ENCODE measurements around the gene SERPINB6.
"Not testable (repeated sequence)": the region's sequence is repeated elsewhere in the genome, so short reads cannot be mapped to it uniquely, and the experiment has no call there.

Gene SERPINB6

GRCh38 chr6:2971420-2972218 is at the start of gene SERPINB6:
Gene SERPINB6, minus strand, starts transcription at chr6:2971567. Its CDS starts 12,235 bp downstream, at chr6:2959332.
- in situ Hi-C loops (cut with MboI; ENCODE audit: low pct_unique_long_range_greater_than_20kb, low sequenced_read_pairs) = no loop called here
- peak; percentile 63 for DNase-seq

DNA sequence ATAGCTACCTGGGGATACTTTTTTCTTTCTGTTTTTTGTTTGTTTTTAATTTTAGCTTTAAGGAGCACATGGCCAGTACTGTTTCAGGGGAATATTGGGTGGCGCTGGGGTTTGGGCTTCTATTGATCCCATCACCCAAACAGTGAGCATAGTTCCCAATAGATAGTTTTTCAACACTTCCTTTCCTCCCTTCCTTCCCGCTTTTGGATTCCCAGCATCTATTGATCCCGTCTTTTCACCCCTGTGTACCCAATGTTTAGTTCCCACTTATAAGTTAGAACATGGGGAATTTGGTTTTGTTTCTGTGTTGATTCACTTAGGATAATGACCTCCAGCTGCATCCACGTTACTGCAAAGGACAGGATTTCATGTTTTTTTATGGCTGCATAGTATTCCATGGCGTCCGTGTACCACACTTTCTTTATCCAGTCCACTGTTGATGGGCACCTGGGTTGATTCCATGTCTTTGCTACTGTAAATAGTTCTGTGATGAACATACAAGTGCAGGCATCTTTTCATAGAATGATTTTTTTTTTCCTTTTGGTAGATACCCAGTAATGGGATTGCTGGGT is 48.5 kb upstream of the SERPINB6 start:
- no peak for DNase-seq

DNA sequence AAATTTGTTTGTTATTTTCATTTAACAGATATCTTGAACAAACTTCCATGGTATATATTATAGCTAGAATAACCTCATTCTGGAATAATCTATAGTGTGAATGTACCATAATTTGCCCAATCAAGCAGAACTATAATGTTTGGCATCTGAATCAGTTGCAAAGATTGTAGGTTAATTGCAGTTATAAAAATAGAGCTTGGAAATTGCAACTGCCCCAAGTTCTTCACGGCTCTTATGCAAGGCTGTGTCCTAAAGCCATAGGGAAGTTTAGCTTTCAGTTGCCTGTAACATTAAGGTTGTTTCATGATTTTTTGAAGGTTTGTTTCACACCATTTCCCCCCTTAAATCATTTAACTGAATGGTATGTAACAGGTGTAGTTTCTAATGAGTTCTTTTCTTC is 47.7 kb upstream of the SERPINB6 start:
- in situ Hi-C loops (cut with MboI; ENCODE audit: low pct_unique_long_range_greater_than_20kb, low sequenced_read_pairs) = no loop called here
- DNase-seq = no peak

More for the DNA sequence above, 48.5 kb upstream of the SERPINB6 start:
- in situ Hi-C loops (cut with MboI; ENCODE audit: low pct_unique_long_range_greater_than_20kb, low sequenced_read_pairs) = no loop called here

- no peak for DNase-seq
- in situ Hi-C loops (cut with MboI; ENCODE audit: low pct_unique_long_range_greater_than_20kb, low sequenced_read_pairs) = no loop called here
These were observed 45.9 kb upstream of the SERPINB6 start for GRCh38 chr6:3017304-3017703.

GRCh38 chr6:3016473-3017280 is 45.3 kb upstream of the SERPINB6 start:
- no peak for DNase-seq
- in situ Hi-C loops (cut with MboI; ENCODE audit: low pct_unique_long_range_greater_than_20kb, low sequenced_read_pairs) = no loop called here

DNA sequence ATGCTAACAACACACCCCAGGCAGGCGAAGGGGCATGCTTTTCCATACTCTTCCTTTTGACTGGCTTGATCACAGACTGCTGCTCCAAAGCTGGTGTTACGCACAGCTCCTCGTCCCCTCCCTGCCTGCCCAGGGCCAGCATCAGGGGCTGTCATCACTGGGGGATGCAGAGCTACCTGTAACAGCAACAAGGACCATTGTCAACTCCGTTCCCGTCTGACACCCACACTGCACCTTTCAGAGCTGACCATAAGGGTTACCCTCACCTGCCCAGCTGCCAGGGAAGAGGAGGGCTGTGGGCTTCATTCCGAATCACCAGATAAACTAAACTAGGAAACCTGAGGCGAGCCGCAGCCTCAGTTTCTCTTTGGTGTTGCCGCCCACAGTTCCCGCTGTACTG is 43.8 kb upstream of the SERPINB6 start:
- no peak for DNase-seq
- in situ Hi-C loops (cut with MboI; ENCODE audit: low pct_unique_long_range_greater_than_20kb, low sequenced_read_pairs) = no loop called here

DNA sequence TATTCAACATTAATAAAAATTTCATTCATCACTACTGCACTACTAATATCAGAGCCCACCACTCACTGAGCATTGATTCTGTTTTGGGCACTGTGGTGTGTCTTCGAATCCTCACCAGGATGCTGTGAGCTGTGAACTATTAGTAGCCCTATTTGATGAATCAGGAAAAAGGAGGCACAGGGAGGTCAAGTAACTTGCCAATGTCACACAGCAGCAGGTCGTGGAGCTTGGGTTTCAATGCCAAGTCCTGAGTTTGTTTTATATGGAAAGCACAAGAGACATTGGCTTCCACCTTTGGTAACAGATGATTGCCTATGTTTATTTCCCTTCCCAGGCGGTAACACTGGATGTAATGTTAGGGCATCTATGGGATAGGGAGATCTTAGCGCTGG is 43.3 kb upstream of the SERPINB6 start:
- in situ Hi-C loops (cut with MboI; ENCODE audit: low pct_unique_long_range_greater_than_20kb, low sequenced_read_pairs) = no loop called here
- no peak for DNase-seq

DNA sequence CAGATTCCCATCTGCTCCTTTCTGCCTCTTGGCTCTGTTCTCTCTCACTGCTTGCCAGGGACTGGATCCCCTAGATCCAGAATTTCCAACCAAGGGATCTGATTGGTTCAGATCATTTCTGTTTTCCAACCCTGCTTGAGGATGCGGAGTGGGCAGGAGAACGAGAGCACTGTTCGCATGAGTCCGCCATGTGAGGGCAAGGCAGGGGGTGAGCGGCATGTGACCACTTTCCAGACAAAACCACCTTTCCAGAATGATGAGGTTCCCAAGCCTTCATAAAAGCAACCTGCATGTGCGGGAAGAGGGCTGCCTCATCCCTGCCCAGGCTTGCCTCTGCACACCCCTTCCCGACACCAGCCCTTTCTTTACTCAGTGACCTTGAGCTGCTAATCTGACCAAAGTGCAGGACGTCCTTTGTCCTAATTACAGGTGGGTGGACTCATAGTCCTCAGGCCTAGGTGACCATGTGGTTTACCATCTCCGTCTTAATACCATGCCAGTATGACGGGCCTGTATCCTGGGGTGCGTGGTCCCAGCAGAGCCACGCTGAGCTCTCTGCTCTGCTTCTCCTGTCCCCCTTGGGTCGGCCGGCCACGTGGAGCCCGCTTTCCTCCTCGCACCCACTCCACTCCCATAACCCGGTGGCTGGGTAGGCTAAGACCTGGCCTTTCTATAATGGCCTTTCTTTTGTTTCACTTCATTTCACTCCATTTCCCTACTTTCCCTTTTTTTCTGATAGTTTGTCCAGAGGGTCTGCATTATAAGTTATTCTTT is 42.7 kb upstream of the SERPINB6 start:
- in situ Hi-C loops (cut with MboI; ENCODE audit: low pct_unique_long_range_greater_than_20kb, low sequenced_read_pairs) = no loop called here
- no peak for DNase-seq

DNA sequence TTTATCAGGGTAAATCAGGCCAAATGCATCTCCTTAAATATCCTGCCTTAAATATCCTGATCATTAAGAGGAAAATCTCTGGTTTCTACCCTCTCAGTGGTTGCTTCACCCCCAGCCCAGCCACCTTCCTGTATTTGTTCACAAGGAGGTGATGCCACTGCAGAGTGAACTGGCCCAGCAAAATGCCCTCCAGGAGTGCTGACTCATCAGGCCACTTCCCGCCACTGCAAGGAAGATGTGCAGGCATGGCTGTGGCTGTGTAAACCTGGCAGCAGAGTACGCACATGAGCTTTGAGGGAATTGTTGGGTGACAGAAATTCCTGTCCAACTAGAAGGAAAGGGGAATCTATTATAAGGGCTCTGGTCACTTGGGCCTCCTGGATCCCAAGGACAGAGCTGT is 42.1 kb upstream of the SERPINB6 start:
- in situ Hi-C loops (cut with MboI; ENCODE audit: low pct_unique_long_range_greater_than_20kb, low sequenced_read_pairs) = no loop called here
- peak; percentile 35 for DNase-seq

- DNase-seq = no peak
- in situ Hi-C loops (cut with MboI; ENCODE audit: low pct_unique_long_range_greater_than_20kb, low sequenced_read_pairs) = no loop called here
These were observed 40.2 kb upstream of the SERPINB6 start for GRCh38 chr6:3011592-3011991.

GRCh38 chr6:3011158-3011557 is 39.8 kb upstream of the SERPINB6 start:
- no peak for DNase-seq
- in situ Hi-C loops (cut with MboI; ENCODE audit: low pct_unique_long_range_greater_than_20kb, low sequenced_read_pairs) = no loop called here

DNA sequence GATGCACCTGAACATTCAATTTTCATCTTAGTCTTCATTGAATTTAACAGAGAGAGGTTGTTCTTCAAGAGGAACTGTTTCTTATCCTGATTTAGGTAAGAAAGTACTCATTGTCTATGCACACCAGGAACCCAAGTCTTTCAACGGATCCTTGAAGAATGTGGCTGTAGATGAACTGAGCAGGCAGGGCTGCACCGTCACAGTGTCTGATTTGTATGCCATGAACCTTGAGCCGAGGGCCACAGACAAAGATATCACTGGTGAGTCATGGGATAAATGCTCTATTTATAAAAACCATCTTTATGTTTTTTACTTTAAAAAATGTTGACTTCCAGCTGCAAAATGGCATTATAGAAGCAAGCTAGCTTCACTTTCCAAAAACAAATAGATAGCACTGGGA is 38.6 kb upstream of the SERPINB6 start:
- DNase-seq = no peak
- in situ Hi-C loops (cut with MboI; ENCODE audit: low pct_unique_long_range_greater_than_20kb, low sequenced_read_pairs) = no loop called here

GRCh38 chr6:3008712-3009265 is 37.4 kb upstream of the SERPINB6 start:
- DNase-seq; in situ Hi-C loops (cut with MboI; ENCODE audit: low pct_unique_long_range_greater_than_20kb, low sequenced_read_pairs): not testable (repeated sequence)

DNA sequence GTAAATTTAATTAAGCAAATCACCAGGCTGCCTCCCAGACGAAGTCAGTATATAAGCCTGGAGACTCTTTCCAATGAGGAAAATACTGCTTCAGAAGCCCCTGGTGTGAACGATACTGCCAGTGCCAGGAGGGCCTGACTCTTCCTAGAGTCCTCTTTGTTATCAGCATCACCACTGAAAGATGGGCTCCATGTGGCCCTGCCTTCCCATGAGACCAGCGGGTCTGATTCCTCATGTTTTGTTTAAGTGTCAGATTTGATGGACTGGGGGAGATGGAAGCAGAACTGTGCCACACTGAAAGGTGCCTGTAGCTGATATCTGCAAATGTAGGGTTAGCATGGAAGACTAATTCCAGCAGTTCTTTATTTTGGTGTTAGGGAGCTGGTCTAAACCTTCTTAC is 36.2 kb upstream of the SERPINB6 start:
- DNase-seq = no peak
- in situ Hi-C loops (cut with MboI; ENCODE audit: low pct_unique_long_range_greater_than_20kb, low sequenced_read_pairs) = no loop called here

- in situ Hi-C loops (cut with MboI; ENCODE audit: low pct_unique_long_range_greater_than_20kb, low sequenced_read_pairs) = no loop called here
- DNase-seq = no peak
These were observed 35.1 kb upstream of the SERPINB6 start for GRCh38 chr6:3006476-3006875.

DNA sequence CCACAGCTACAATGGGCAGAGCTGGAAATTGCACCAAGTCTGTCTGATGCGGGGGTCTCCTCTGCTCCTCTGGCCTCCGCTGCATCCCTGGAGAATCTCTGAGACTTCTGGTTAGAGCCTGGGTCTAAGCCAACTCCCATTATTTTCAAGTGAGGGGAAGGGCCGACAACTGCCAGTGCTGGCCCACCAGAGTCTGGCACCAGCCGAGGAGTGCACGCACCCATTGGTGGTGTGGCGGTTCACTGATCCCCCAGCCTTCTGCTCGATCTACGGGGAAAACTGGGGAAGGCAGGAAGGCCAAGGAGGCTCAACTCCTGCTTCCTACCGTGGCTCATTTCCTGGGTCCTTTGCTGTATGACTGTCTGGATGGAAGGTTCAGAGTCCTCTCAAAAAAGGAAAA is 34.5 kb upstream of the SERPINB6 start:
- in situ Hi-C loops (cut with MboI; ENCODE audit: low pct_unique_long_range_greater_than_20kb, low sequenced_read_pairs) = no loop called here
- DNase-seq = no peak

DNA sequence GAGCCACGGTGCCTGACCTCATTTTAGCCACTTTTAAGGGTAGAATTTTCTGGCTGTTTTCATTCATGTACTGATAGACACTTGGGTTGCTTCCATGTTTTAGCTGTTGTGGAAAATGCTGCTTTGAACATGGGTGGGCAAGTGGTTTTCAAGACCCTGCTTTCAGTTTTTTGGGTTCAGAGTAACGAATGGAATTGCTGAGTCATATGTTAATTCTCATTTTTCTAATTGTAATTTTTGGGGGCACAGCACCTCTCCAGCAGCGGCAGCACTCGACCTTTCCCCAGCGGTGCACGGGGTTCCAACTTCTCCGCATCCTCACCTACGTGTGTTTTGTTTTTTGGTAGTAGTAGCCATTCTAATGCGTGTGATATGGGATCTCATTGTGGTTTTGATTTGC is 33.7 kb upstream of the SERPINB6 start:
- no peak for DNase-seq
- in situ Hi-C loops (cut with MboI; ENCODE audit: low pct_unique_long_range_greater_than_20kb, low sequenced_read_pairs) = no loop called here

GRCh38 chr6:3003226-3003625 is 31.9 kb upstream of the SERPINB6 start:
- DNase-seq; in situ Hi-C loops (cut with MboI; ENCODE audit: low pct_unique_long_range_greater_than_20kb, low sequenced_read_pairs): not testable (repeated sequence)

DNA sequence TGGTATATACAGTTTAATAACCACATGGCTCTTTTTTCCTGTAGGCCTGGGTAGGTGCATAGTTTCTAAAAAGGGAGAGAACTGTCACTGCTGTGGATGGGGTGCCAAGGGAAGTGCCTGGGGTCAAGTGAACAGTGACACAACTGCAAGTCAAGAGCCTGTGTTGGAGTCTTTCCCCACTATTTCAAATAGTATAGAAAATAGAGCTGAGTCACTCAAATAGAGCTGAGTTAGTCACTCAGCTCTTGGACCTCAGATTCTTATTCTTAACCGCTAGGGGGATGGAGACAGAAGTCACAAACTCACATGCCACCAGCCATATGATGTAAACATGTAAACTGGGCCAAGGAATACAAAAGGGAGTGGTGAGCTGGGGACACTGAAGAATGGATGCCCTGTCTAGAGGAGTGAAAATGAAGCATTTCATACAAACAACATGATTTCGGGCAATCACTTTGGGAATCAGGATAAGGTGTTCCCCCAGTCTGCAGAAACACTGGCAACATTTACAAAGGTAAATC is 30.5 kb upstream of the SERPINB6 start:
- in situ Hi-C loops (cut with MboI; ENCODE audit: low pct_unique_long_range_greater_than_20kb, low sequenced_read_pairs) = no loop called here
- peak; percentile 82 for DNase-seq

Measured in KBM-7 (cell line).